Measurements from ENCODE around the gene RPL37A.

RPL37A gene

GRCh38 chr2:216507220-216508160 is 8.8 kb downstream of the RPL37A start:
- Histone ChIP-seq H3K36me3 (replicated peaks; ENCODE audit: insufficient read depth, low read length) (peaks cover 9% of the 10 kb centered on the region), H3K79me2 (ENCODE audit: low read length) (peaks cover 12% of the 10 kb centered on the region), H3K27ac (ENCODE audit: low read length) (no peak overlapping the region), H3K9me3 (replicated peaks; ENCODE audit: insufficient read depth, low read length) (no peaks in the 10 kb centered on the region), H4K20me1 (ENCODE audit: insufficient read depth, low read length) (0 out of 2 replicates have a peak, but pooled peaks cover 8% of the 10 kb centered on the region), H3K4me3 (ENCODE audit: low read length) (no peak overlapping the region), H3F3A (ENCODE audit: insufficient read depth, low read length) (peaks cover 13% of the 10 kb centered on the region; the same call in 1 of the 2 replicates), H3K9me2 (replicated peaks; ENCODE audit: insufficient read depth, low read length) (no peaks in the 10 kb centered on the region), H3K4me2 (ENCODE audit: low read depth, low read length) (no peak overlapping the region), H3K27me3 (replicated peaks; ENCODE audit: insufficient read depth, low read length) (no peaks in the 10 kb centered on the region), H3K9ac (ENCODE audit: low read length) (no peak overlapping the region), H2AFZ (ENCODE audit: low read length) (no peak overlapping the region), H3K4me1 (ENCODE audit: low read length) (no peaks in the 10 kb centered on the region)
- TF ChIP-seq, protein P1, sequence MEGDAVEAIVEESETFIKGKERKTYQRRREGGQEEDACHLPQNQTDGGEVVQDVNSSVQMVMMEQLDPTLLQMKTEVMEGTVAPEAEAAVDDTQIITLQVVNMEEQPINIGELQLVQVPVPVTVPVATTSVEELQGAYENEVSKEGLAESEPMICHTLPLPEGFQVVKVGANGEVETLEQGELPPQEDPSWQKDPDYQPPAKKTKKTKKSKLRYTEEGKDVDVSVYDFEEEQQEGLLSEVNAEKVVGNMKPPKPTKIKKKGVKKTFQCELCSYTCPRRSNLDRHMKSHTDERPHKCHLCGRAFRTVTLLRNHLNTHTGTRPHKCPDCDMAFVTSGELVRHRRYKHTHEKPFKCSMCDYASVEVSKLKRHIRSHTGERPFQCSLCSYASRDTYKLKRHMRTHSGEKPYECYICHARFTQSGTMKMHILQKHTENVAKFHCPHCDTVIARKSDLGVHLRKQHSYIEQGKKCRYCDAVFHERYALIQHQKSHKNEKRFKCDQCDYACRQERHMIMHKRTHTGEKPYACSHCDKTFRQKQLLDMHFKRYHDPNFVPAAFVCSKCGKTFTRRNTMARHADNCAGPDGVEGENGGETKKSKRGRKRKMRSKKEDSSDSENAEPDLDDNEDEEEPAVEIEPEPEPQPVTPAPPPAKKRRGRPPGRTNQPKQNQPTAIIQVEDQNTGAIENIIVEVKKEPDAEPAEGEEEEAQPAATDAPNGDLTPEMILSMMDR (IDR thresholded peaks at IDR 0.05; ENCODE audit: low read length): no peak
- TF ChIP-seq EZH2phosphoT487 (IDR thresholded peaks at IDR 0.05; ENCODE audit: low read length): no peak
- TF ChIP-seq EZH2 (optimal IDR thresholded peaks at IDR 0.05; ENCODE audit: low read depth, low read length): no peak
- no peak for DNase-seq

- Histone ChIP-seq H3K4me1 (ENCODE audit: low read length) (no peaks in the 10 kb centered on the region), H3K36me3 (replicated peaks; ENCODE audit: insufficient read depth, low read length) (peaks cover 2% of the 10 kb centered on the region; the same call in 1 of the 2 replicates), H2AFZ (ENCODE audit: low read length) (no peak overlapping the region), H3K27me3 (replicated peaks; ENCODE audit: insufficient read depth, low read length) (no peaks in the 10 kb centered on the region), H3K9me2 (replicated peaks; ENCODE audit: insufficient read depth, low read length) (no peaks in the 10 kb centered on the region), H3K4me2 (ENCODE audit: low read depth, low read length) (no peak overlapping the region), H3F3A (ENCODE audit: insufficient read depth, low read length) (peaks cover 8% of the 10 kb centered on the region; the same call in 1 of the 2 replicates), H3K9ac (ENCODE audit: low read length) (no peak overlapping the region), H3K9me3 (replicated peaks; ENCODE audit: insufficient read depth, low read length) (no peaks in the 10 kb centered on the region), H3K79me2 (ENCODE audit: low read length) (peaks cover 7% of the 10 kb centered on the region; the same call in 1 of the 2 replicates), H3K27ac (ENCODE audit: low read length) (no peak overlapping the region), H3K4me3 (ENCODE audit: low read length) (no peak overlapping the region), H4K20me1 (ENCODE audit: insufficient read depth, low read length) (0 out of 2 replicates have a peak, but pooled peaks cover 8% of the 10 kb centered on the region)
- TF ChIP-seq, protein P1 (IDR thresholded peaks at IDR 0.05; ENCODE audit: low read length): no peak
- no peak for TF ChIP-seq EZH2 (optimal IDR thresholded peaks at IDR 0.05; ENCODE audit: low read depth, low read length)
- no peak for TF ChIP-seq EZH2phosphoT487 (IDR thresholded peaks at IDR 0.05; ENCODE audit: low read length)
- no peak for DNase-seq
These were observed 9.6 kb downstream of the RPL37A start for GRCh38 chr2:216508229-216508628.

DNA sequence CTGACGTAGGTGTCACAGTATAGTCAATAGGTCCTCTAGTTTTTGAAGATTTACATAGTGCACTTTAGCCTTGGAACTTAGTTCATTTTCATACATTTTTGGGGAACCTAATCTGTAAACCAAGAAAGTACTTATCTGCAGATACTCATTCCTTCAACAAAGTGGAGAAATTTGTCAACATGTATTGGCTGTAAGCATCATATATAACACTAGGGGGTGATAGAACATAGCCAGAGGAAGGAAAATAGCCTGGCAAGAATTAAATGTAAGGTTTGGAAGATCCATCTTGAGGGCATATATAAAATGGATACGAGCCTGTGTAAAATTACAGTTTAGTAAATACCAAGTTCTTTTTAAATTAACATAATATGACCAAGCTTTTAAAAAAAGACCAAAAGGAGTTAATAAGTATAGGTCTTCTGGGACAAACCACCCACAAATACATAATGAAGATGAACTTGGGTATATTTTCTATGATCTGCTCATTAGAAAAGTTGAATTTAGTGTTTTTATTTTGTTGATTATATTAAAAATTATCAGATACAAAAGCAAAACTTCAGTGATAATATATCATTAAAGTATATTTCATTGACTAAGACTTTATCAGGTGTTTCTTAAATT is 18.2 kb downstream of the RPL37A start:
- Histone ChIP-seq H3K4me3 (ENCODE audit: low read length) (no peak overlapping the region), H3K9me3 (replicated peaks; ENCODE audit: insufficient read depth, low read length) (no peaks in the 10 kb centered on the region), H3K79me2 (ENCODE audit: low read length) (no peaks in the 10 kb centered on the region), H3K9ac (ENCODE audit: low read length) (no peak overlapping the region), H3K36me3 (replicated peaks; ENCODE audit: insufficient read depth, low read length) (no peaks in the 10 kb centered on the region), H3K4me2 (ENCODE audit: low read depth, low read length) (no peak overlapping the region), H3K27me3 (replicated peaks; ENCODE audit: insufficient read depth, low read length) (no peaks in the 10 kb centered on the region), H3F3A (ENCODE audit: insufficient read depth, low read length) (no peaks in the 10 kb centered on the region), H4K20me1 (ENCODE audit: insufficient read depth, low read length) (no peaks in the 10 kb centered on the region), H2AFZ (ENCODE audit: low read length) (no peak overlapping the region), H3K27ac (ENCODE audit: low read length) (no peak overlapping the region), H3K9me2 (replicated peaks; ENCODE audit: insufficient read depth, low read length) (no peaks in the 10 kb centered on the region), H3K4me1 (ENCODE audit: low read length) (no peaks in the 10 kb centered on the region)
- TF ChIP-seq, protein P1 (IDR thresholded peaks at IDR 0.05; ENCODE audit: low read length): peak; percentile 68
- TF ChIP-seq EZH2phosphoT487 (IDR thresholded peaks at IDR 0.05; ENCODE audit: low read length): no peak
- DNase-seq: peak; percentile 20

Measured in MM.1S (cell line).